HepG2 (cell line): ENCODE data around the gene SP5. TPM values are rescaled to one million over a fixed set of nuclear protein-coding genes. Genes with fewer than 3 reads are reported as not detected.

Experiments used
- FOXO1 ChIP-seq: sonication (generic); formaldehyde crosslinking; IDR thresholded peaks from 2 replicates; pipeline ENCODE4 v1.4.0; 2020; ENCODE audit warnings: missing genetic modification reagents
- GTF3A ChIP-seq: sonication (generic); formaldehyde crosslinking; conservative IDR thresholded peaks from 2 replicates; pipeline ENCODE4 v1.4.0; 2020; ENCODE audit warnings: mild to moderate bottlenecking, missing genetic modification reagents
- HOXD1 ChIP-seq: sonication (generic); formaldehyde crosslinking; IDR thresholded peaks from 2 replicates; pipeline ENCODE4 v1.5.0; 2020; ENCODE audit warnings: missing genetic modification reagents
- PAWR ChIP-seq: sonication (generic); formaldehyde crosslinking; IDR thresholded peaks from 2 replicates; pipeline ENCODE4 v1.4.0; 2020; ENCODE audit warnings: missing genetic modification reagents, mild to moderate bottlenecking, borderline replicate concordance
- PCBP2 ChIP-seq: fragments of 200-400 bp; formaldehyde crosslinking; optimal IDR thresholded peaks from 2 replicates; pipeline ENCODE3; 2018; ENCODE audit warnings: low read length, low read depth; ENCODE audit not compliant: poor library complexity, severe bottlenecking
- PHF5A ChIP-seq: IDR thresholded peaks from one replicate; pipeline ENCODE4 v1.6.1; 2018; ENCODE audit warnings: low read depth, missing genetic modification reagents; ENCODE audit not compliant: unreplicated experiment
- RAD21 ChIP-seq: fragments of 450-650 bp; formaldehyde crosslinking; IDR thresholded peaks from 2 replicates; pipeline ENCODE4 v1.5.0; 2020; ENCODE audit warnings: mild to moderate bottlenecking
- TBP ChIP-seq: sonication (generic); formaldehyde crosslinking; IDR thresholded peaks from 2 replicates; pipeline ENCODE4 v1.5.0; 2020; ENCODE audit warnings: missing genetic modification reagents
- ZNF639 ChIP-seq: conservative IDR thresholded peaks from 2 replicates; pipeline ENCODE4 v1.6.1; 2018; ENCODE audit warnings: missing genetic modification reagents
- polyA plus RNA-seq, 8 experiments: library from polyadenylated mRNA; depleted of rRNA in 3 of 8; stranded (reverse) in 7 of 8; unstranded in 1 of 8; fragments of >200 nt; fragmentation: Illumina TruSeq in 4 of 8; extraction: Trizol in 4 of 8; gene quantifications; 2 replicates each; pipeline versions ENCODE4 v1.2.1 to v1.2.3, GENCODE V29; 2011 to 2016; ENCODE audit warnings: low read depth in 4 of 8, missing spikeins in 1 of 8, mixed read lengths in 1 of 8; ENCODE audit not compliant: insufficient read depth in 1 of 8
- total RNA-seq, 5 experiments: library from RNA; depleted of rRNA; stranded (reverse); fragments of >200 nt; fragmentation: Illumina TruSeq; extraction: Trizol; gene quantifications; 2 replicates each; pipeline ENCODE4 v1.2.3, GENCODE V29; 2016; ENCODE audit warnings: low read depth in 1 of 5
- TF ChIP-seq, protein P1 (sequence below): sonication (generic); formaldehyde crosslinking; conservative IDR thresholded peaks from 2 replicates; pipeline ENCODE4 v1.8.1; 2023; ENCODE audit warnings: missing genetic modification reagents
- TF ChIP-seq, protein P2 (sequence below): sonication (generic); formaldehyde crosslinking; conservative IDR thresholded peaks from 2 replicates; pipeline ENCODE4 v1.4.0; 2020; ENCODE audit warnings: missing genetic modification reagents
- TF ChIP-seq, protein P3 (sequence below): sonication (generic); formaldehyde crosslinking; IDR thresholded peaks from 2 replicates; pipeline ENCODE4 v1.9.0; 2021; ENCODE audit warnings: mild to moderate bottlenecking, missing genetic modification reagents

Gene SP5
- total and polyA plus RNA-seq, 2 of the 13 experiments (the other 11 are each of a cell fraction or from before 2014, with no cell fraction given) = 50.8 to 119 TPM

- TF ChIP-seq, protein P1, sequence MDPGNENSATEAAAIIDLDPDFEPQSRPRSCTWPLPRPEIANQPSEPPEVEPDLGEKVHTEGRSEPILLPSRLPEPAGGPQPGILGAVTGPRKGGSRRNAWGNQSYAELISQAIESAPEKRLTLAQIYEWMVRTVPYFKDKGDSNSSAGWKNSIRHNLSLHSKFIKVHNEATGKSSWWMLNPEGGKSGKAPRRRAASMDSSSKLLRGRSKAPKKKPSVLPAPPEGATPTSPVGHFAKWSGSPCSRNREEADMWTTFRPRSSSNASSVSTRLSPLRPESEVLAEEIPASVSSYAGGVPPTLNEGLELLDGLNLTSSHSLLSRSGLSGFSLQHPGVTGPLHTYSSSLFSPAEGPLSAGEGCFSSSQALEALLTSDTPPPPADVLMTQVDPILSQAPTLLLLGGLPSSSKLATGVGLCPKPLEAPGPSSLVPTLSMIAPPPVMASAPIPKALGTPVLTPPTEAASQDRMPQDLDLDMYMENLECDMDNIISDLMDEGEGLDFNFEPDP (CRISPR knock-in tag) = 0 out of 2 replicates have a peak, but pooled peaks have one; percentile 66
- TF ChIP-seq PCBP2 (peak; percentile 59), RAD21 (peak; percentile 35; the same call in 1 of the 2 replicates), PAWR (CRISPR knock-in tag) (no peak), FOXO1 (CRISPR knock-in tag) (peak; percentile 70; the same call in 1 of the 2 replicates), TBP (no peak), PHF5A (no peak), GTF3A (no peak; the same call in 1 of the 2 replicates), HOXD1 (peak; percentile 97), ZNF639 (CRISPR knock-in tag) (no peak; the same call in 1 of the 2 replicates)
- TF ChIP-seq, protein P2, sequence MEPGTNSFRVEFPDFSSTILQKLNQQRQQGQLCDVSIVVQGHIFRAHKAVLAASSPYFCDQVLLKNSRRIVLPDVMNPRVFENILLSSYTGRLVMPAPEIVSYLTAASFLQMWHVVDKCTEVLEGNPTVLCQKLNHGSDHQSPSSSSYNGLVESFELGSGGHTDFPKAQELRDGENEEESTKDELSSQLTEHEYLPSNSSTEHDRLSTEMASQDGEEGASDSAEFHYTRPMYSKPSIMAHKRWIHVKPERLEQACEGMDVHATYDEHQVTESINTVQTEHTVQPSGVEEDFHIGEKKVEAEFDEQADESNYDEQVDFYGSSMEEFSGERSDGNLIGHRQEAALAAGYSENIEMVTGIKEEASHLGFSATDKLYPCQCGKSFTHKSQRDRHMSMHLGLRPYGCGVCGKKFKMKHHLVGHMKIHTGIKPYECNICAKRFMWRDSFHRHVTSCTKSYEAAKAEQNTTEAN (CRISPR knock-in tag) = peak; percentile 37
- TF ChIP-seq, protein P3, sequence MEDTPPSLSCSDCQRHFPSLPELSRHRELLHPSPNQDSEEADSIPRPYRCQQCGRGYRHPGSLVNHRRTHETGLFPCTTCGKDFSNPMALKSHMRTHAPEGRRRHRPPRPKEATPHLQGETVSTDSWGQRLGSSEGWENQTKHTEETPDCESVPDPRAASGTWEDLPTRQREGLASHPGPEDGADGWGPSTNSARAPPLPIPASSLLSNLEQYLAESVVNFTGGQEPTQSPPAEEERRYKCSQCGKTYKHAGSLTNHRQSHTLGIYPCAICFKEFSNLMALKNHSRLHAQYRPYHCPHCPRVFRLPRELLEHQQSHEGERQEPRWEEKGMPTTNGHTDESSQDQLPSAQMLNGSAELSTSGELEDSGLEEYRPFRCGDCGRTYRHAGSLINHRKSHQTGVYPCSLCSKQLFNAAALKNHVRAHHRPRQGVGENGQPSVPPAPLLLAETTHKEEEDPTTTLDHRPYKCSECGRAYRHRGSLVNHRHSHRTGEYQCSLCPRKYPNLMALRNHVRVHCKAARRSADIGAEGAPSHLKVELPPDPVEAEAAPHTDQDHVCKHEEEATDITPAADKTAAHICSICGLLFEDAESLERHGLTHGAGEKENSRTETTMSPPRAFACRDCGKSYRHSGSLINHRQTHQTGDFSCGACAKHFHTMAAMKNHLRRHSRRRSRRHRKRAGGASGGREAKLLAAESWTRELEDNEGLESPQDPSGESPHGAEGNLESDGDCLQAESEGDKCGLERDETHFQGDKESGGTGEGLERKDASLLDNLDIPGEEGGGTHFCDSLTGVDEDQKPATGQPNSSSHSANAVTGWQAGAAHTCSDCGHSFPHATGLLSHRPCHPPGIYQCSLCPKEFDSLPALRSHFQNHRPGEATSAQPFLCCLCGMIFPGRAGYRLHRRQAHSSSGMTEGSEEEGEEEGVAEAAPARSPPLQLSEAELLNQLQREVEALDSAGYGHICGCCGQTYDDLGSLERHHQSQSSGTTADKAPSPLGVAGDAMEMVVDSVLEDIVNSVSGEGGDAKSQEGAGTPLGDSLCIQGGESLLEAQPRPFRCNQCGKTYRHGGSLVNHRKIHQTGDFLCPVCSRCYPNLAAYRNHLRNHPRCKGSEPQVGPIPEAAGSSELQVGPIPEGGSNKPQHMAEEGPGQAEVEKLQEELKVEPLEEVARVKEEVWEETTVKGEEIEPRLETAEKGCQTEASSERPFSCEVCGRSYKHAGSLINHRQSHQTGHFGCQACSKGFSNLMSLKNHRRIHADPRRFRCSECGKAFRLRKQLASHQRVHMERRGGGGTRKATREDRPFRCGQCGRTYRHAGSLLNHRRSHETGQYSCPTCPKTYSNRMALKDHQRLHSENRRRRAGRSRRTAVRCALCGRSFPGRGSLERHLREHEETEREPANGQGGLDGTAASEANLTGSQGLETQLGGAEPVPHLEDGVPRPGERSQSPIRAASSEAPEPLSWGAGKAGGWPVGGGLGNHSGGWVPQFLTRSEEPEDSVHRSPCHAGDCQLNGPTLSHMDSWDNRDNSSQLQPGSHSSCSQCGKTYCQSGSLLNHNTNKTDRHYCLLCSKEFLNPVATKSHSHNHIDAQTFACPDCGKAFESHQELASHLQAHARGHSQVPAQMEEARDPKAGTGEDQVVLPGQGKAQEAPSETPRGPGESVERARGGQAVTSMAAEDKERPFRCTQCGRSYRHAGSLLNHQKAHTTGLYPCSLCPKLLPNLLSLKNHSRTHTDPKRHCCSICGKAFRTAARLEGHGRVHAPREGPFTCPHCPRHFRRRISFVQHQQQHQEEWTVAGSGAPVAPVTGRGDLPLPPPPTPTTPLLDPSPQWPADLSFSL (CRISPR knock-in tag) = peak; percentile 87
Measured at GRCh38 chr2:170715062-170715931, at the start of gene SP5 (continued).
